ENCODE measurements around the gene ALPK3.

DNA sequence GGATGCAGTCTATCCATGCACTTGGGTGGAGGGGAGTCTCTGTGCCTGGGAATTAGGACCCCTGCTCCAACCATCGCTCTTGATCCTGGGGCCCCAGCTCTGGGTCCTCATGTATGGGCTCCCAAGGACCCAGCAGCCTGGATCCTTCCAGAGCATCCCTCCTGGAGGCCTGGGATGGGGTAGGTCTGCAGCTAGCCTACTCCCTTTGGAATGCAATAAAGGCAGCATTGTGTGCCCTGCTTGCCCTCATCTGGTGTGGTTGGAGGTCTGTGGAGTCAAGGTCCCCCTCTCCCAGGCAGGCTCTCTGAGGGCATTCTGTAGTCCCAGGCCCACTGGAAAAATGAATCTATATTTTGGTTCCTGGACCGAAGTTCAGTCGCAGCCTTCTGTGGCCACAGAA lies 52.4 kb downstream of the ALPK3 start:
- no peak for TF ChIP-seq POLR2A (IDR thresholded peaks at IDR 0.05; ENCODE audit: low read depth, low read length)
- no peak for TF ChIP-seq EZH2 (IDR thresholded peaks at IDR 0.05; ENCODE audit: borderline replicate concordance, low read depth, low read length, severe bottlenecking)
- TF ChIP-seq, protein P1, sequence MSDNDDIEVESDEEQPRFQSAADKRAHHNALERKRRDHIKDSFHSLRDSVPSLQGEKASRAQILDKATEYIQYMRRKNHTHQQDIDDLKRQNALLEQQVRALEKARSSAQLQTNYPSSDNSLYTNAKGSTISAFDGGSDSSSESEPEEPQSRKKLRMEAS (IDR thresholded peaks at IDR 0.05; ENCODE audit: insufficient read depth, insufficient read length) = no peak
- TF ChIP-seq, protein P2, sequence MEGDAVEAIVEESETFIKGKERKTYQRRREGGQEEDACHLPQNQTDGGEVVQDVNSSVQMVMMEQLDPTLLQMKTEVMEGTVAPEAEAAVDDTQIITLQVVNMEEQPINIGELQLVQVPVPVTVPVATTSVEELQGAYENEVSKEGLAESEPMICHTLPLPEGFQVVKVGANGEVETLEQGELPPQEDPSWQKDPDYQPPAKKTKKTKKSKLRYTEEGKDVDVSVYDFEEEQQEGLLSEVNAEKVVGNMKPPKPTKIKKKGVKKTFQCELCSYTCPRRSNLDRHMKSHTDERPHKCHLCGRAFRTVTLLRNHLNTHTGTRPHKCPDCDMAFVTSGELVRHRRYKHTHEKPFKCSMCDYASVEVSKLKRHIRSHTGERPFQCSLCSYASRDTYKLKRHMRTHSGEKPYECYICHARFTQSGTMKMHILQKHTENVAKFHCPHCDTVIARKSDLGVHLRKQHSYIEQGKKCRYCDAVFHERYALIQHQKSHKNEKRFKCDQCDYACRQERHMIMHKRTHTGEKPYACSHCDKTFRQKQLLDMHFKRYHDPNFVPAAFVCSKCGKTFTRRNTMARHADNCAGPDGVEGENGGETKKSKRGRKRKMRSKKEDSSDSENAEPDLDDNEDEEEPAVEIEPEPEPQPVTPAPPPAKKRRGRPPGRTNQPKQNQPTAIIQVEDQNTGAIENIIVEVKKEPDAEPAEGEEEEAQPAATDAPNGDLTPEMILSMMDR (IDR thresholded peaks at IDR 0.05; ENCODE audit: extremely low read depth in 1 of 2, insufficient read depth in 1 of 2, low read depth in 1 of 2, low read length in 2 of 2) = no peak
- TF ChIP-seq POLR2AphosphoS5 (IDR thresholded peaks at IDR 0.05; ENCODE audit: insufficient read depth, low read depth, low read length) = no peak

Data from endothelial cell of umbilical vein (primary cell).